ENCODE results near the gene PUS1.

DNA sequence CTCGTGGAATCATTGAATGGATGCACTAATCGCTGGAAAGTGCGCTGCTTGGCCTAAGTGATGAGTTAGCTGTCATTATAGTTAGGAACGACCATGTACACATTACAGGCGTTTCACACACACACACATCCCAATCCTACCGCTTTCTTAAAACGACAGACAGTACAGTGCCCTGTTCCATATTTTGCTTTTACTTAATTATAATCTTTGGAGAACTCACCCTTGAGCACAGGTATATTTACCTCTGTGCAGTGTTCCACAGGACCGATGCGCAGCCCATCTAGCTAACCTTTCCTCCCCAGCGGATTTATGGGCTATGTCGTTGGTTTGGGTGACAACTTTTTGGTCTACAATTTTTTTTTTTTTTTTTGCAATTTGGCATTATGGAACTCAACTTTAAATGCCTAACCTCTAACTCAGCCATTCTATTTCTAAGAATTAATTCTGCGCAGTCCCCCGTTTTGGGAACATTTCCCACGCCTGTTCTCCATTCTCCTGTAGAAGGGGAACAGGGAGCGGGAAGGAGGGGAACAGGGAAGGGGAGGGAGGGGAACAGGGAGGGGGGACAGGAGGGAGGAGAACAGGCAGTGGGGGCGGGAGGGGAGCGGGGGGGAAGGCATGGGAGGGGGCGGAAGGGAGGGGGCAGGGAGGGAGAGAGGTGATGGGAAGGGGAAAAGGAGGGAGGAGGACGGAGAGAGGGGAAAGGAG lies 35.3 kb upstream of the PUS1 start:
- TF ChIP-seq, protein P1, sequence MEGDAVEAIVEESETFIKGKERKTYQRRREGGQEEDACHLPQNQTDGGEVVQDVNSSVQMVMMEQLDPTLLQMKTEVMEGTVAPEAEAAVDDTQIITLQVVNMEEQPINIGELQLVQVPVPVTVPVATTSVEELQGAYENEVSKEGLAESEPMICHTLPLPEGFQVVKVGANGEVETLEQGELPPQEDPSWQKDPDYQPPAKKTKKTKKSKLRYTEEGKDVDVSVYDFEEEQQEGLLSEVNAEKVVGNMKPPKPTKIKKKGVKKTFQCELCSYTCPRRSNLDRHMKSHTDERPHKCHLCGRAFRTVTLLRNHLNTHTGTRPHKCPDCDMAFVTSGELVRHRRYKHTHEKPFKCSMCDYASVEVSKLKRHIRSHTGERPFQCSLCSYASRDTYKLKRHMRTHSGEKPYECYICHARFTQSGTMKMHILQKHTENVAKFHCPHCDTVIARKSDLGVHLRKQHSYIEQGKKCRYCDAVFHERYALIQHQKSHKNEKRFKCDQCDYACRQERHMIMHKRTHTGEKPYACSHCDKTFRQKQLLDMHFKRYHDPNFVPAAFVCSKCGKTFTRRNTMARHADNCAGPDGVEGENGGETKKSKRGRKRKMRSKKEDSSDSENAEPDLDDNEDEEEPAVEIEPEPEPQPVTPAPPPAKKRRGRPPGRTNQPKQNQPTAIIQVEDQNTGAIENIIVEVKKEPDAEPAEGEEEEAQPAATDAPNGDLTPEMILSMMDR (IDR thresholded peaks at IDR 0.05) = no peak
- no peak for TF ChIP-seq POLR2A (IDR thresholded peaks at IDR 0.05)
